HEK293 (cell line): ENCODE measurements around the gene AKAP12.
A peak's percentile ranks its signal among the peaks of the same experiment; 100 is the strongest.

Experiments
- CTCF ChIA-PET: fragments of 350-600 bp; formaldehyde crosslinking; extraction: SDS; loops from one replicate; lab custom pipeline; 2021; ENCODE audit warnings: antibody characterized with exemption; lab: Yijun Ruan, JAX
- POLR2A ChIA-PET: fragments of 300-600 bp; formaldehyde crosslinking; extraction: SDS; loops from one replicate; lab custom pipeline; 2020; ENCODE audit warnings: antibody characterized with exemption, inconsistent platforms; lab: Yijun Ruan, JAX
- H3K27ac ChIP-seq: fragments of 200-500 bp; sonication (Bioruptor generic); 2 replicates; pipeline ENCODE4 v1.5.1; 2014; ENCODE audit warnings: low read depth, low read length, control low read depth, inconsistent platforms; ENCODE audit errors: extremely low read depth
- H3K36me3 ChIP-seq, 2 experiments: fragments of 200-500 bp in 1 of 2; sonication (Bioruptor generic) in 1 of 2; 1 replicate in 1 of 2; 2 replicates in 1 of 2; pipeline ENCODE4 v1.5.1; 2014 to 2017; ENCODE audit warnings: inconsistent platforms in 2 of 2, low read length in 2 of 2; ENCODE audit not compliant: control insufficient read depth in 2 of 2, insufficient read depth in 1 of 2
- H3K4me1 ChIP-seq: fragments of 200-500 bp; sonication (Bioruptor generic); 2 replicates; pipeline ENCODE4 v1.5.1; 2014; ENCODE audit warnings: mild to moderate bottlenecking, low read length, inconsistent platforms; ENCODE audit not compliant: control insufficient read depth, insufficient read depth
- H3K4me3 ChIP-seq: 2 replicates; pipeline ENCODE4 v1.5.1; 2011; ENCODE audit warnings: low read depth, mild to moderate bottlenecking, control low read depth, low read length, moderate library complexity
- H3K9me3 ChIP-seq: fragments of 200-500 bp; sonication (Bioruptor generic); 2 replicates; pipeline ENCODE4 v1.5.1; 2014; ENCODE audit warnings: low read depth, low read length, inconsistent platforms; ENCODE audit not compliant: control insufficient read depth, insufficient read depth
- PRDM6 ChIP-seq: fragments of 450-650 bp; formaldehyde crosslinking; IDR thresholded peaks from 2 replicates; pipeline ENCODE4 v1.5.1; 2017; ENCODE audit warnings: missing biosample characterization, missing genetic modification characterization
- REPIN1 ChIP-seq: fragments of 450-650 bp; formaldehyde crosslinking; IDR thresholded peaks from 2 replicates; pipeline ENCODE4 v1.5.1; 2017; ENCODE audit warnings: missing biosample characterization, missing genetic modification characterization, low read depth
- SP2 ChIP-seq: fragments of 450-650 bp; formaldehyde crosslinking; IDR thresholded peaks from 2 replicates; pipeline ENCODE4 v1.5.1; 2016; ENCODE audit warnings: missing biosample characterization, missing genetic modification characterization
- ZBTB20 ChIP-seq: fragments of 450-650 bp; formaldehyde crosslinking; IDR thresholded peaks from 2 replicates; pipeline ENCODE4 v1.5.1; 2016; ENCODE audit warnings: missing biosample characterization, missing genetic modification characterization
- ZEB2 ChIP-seq: fragments of 450-650 bp; formaldehyde crosslinking; IDR thresholded peaks from 2 replicates; pipeline ENCODE4 v1.5.1; 2016; ENCODE audit warnings: missing biosample characterization, missing genetic modification characterization
- ZNF366 ChIP-seq: fragments of 450-650 bp; formaldehyde crosslinking; conservative IDR thresholded peaks from 2 replicates; pipeline ENCODE4 v1.5.1; 2016; ENCODE audit warnings: missing biosample characterization, missing genetic modification characterization
- ZNF513 ChIP-seq: fragments of 450-650 bp; IDR thresholded peaks from 2 replicates; pipeline ENCODE4 v1.5.1; 2018; ENCODE audit warnings: missing biosample characterization, missing genetic modification characterization
- ZNF549 ChIP-seq: fragments of 450-650 bp; IDR thresholded peaks from 2 replicates; pipeline ENCODE4 v1.5.1; 2018; ENCODE audit warnings: missing biosample characterization, missing genetic modification characterization, mild to moderate bottlenecking, inconsistent platforms, moderate library complexity
- ZNF747 ChIP-seq: fragments of 450-650 bp; formaldehyde crosslinking; IDR thresholded peaks from 2 replicates; pipeline ENCODE4 v1.5.1; 2016; ENCODE audit warnings: missing biosample characterization, missing genetic modification characterization
- ZNF777 ChIP-seq: fragments of 450-650 bp; formaldehyde crosslinking; IDR thresholded peaks from 2 replicates; pipeline ENCODE4 v1.5.1; 2017; ENCODE audit warnings: missing biosample characterization, missing genetic modification characterization, borderline replicate concordance
- ZNF792 ChIP-seq: fragments of 450-650 bp; formaldehyde crosslinking; IDR thresholded peaks from 2 replicates; pipeline ENCODE4 v1.5.1; 2016; ENCODE audit warnings: missing biosample characterization, missing genetic modification characterization
- TF ChIP-seq, protein P1 (sequence below): fragments of 450-650 bp; formaldehyde crosslinking; IDR thresholded peaks from 2 replicates; pipeline ENCODE4 v1.5.1; 2016; ENCODE audit warnings: missing biosample characterization, missing genetic modification characterization
- TF ChIP-seq, protein P2 (sequence below): fragments of 450-650 bp; formaldehyde crosslinking; IDR thresholded peaks from 2 replicates; pipeline ENCODE4 v1.5.1; 2016; ENCODE audit warnings: missing biosample characterization, missing genetic modification characterization
- TF ChIP-seq, protein P3 (sequence below): fragments of 450-650 bp; formaldehyde crosslinking; IDR thresholded peaks from 2 replicates; pipeline ENCODE4 v1.5.1; 2016; ENCODE audit warnings: missing biosample characterization, missing genetic modification characterization
- TF ChIP-seq, protein P4 (sequence below): fragments of 450-650 bp; formaldehyde crosslinking; IDR thresholded peaks from 2 replicates; pipeline ENCODE4 v1.5.1; 2017; ENCODE audit warnings: missing biosample characterization, missing genetic modification characterization
- TF ChIP-seq, protein P5 (sequence below): fragments of 450-650 bp; formaldehyde crosslinking; IDR thresholded peaks from 2 replicates; pipeline ENCODE4 v1.5.1; 2016; ENCODE audit warnings: missing biosample characterization, missing genetic modification characterization

AKAP12 gene

DNA sequence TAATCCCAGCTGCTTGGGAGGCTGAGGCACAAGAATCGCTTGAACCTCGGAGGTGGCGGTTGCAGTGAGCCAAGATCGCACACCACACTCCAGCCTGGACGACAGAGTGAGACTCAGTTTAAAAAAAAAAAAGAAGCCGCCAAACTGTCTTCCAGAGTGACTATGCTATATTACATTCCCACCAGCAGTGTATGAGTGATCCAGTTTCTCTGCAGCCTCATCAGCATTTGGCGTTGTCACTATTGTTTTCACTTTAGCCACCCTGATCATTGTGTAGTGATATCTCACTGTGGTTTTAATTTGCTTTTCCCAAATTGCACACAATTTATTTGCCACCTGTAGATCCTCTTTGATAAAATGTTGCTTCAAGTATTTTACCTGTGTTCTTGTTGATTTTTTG is 6.0 kb upstream of the AKAP12 start (continued):
- TF ChIP-seq, protein P1, sequence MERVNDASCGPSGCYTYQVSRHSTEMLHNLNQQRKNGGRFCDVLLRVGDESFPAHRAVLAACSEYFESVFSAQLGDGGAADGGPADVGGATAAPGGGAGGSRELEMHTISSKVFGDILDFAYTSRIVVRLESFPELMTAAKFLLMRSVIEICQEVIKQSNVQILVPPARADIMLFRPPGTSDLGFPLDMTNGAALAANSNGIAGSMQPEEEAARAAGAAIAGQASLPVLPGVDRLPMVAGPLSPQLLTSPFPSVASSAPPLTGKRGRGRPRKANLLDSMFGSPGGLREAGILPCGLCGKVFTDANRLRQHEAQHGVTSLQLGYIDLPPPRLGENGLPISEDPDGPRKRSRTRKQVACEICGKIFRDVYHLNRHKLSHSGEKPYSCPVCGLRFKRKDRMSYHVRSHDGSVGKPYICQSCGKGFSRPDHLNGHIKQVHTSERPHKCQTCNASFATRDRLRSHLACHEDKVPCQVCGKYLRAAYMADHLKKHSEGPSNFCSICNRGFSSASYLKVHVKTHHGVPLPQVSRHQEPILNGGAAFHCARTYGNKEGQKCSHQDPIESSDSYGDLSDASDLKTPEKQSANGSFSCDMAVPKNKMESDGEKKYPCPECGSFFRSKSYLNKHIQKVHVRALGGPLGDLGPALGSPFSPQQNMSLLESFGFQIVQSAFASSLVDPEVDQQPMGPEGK (tag by site-specific recombination) = no peak
- TF ChIP-seq, protein P2, sequence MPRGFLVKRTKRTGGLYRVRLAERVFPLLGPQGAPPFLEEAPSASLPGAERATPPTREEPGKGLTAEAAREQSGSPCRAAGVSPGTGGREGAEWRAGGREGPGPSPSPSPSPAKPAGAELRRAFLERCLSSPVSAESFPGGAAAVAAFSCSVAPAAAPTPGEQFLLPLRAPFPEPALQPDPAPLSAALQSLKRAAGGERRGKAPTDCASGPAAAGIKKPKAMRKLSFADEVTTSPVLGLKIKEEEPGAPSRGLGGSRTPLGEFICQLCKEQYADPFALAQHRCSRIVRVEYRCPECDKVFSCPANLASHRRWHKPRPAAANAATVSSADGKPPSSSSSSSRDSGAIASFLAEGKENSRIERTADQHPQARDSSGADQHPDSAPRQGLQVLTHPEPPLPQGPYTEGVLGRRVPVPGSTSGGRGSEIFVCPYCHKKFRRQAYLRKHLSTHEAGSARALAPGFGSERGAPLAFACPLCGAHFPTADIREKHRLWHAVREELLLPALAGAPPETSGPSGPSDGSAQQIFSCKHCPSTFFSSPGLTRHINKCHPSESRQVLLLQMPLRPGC (tag by site-specific recombination) = no peak
- TF ChIP-seq REPIN1 (tag by site-specific recombination) = no peak

DNA sequence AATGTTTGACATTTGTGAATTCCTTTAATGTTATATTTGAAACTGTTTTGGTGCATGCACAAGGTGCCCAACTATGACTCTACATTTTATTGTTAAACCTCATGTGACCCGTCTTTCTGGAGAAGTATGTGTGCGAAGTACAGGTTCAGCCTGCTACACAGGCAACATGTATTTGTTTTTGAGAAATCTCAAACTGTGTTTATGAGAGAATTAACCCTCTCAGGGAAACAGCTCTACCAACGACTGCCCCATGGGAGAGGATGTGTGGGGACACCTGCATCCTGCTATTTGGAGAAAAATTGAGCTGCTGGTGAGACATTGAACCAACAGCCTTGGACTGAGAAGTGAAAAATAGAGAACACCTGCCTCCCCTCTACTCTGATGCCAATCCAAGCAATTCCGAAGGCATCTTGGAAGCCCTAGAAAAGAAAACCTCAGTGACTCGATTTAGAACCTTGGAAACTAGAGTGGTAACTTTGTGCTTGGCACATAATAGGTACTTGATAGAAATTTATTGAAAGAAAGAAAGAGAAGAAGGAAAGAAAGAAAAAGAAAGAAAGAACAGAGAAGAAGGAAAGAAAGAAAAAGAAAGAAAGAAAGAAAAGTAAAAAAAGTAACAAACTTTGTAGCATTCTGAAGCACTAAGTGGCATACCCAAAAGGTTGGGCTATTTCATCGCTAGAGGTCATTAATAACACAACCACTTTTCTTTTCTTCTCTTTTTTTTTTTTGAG is 2.9 kb upstream of the AKAP12 start:
- POLR2A ChIA-PET = no interaction called here

GRCh38 chr6:151240036-151240685 is 394 bp downstream of the AKAP12 start:
- CTCF ChIA-PET = interaction anchor here (1.2 to 5.3 kb wide), 3 partner anchors 71 to 226 kb away, joined by 3 to 34 read pairs (median 5); no protein-coding TSS in a partner anchor
- Histone ChIP-seq H3K4me3 (peak overlapping the region; percentile 67), H3K36me3 (no peaks in the 10 kb centered on the region), H3K9me3 (no peaks in the 10 kb centered on the region), H3K27ac (peak overlapping the region; percentile 64; the same call in 1 of the 2 replicates), H3K4me1 (peaks cover 9% of the 10 kb centered on the region; the same call in 1 of the 2 replicates)
- POLR2A ChIA-PET = interaction anchor here (0.6 to 1.5 kb wide), 10 partner anchors 9 to 150 kb away, joined by 3 to 11 read pairs (median 4); no protein-coding TSS in a partner anchor
- TF ChIP-seq ZEB2 (tag by site-specific recombination) (peak; percentile 68), ZNF792 (tag by site-specific recombination) (no peak), ZNF513 (tag by site-specific recombination) (no peak), SP2 (peak; percentile 61), ZNF777 (tag by site-specific recombination) (no peak), PRDM6 (no peak)
- TF ChIP-seq, protein P3, sequence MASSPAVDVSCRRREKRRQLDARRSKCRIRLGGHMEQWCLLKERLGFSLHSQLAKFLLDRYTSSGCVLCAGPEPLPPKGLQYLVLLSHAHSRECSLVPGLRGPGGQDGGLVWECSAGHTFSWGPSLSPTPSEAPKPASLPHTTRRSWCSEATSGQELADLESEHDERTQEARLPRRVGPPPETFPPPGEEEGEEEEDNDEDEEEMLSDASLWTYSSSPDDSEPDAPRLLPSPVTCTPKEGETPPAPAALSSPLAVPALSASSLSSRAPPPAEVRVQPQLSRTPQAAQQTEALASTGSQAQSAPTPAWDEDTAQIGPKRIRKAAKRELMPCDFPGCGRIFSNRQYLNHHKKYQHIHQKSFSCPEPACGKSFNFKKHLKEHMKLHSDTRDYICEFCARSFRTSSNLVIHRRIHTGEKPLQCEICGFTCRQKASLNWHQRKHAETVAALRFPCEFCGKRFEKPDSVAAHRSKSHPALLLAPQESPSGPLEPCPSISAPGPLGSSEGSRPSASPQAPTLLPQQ (tag by site-specific recombination) = peak; percentile 30; the same call in 1 of the 2 replicates
- TF ChIP-seq, protein P4, sequence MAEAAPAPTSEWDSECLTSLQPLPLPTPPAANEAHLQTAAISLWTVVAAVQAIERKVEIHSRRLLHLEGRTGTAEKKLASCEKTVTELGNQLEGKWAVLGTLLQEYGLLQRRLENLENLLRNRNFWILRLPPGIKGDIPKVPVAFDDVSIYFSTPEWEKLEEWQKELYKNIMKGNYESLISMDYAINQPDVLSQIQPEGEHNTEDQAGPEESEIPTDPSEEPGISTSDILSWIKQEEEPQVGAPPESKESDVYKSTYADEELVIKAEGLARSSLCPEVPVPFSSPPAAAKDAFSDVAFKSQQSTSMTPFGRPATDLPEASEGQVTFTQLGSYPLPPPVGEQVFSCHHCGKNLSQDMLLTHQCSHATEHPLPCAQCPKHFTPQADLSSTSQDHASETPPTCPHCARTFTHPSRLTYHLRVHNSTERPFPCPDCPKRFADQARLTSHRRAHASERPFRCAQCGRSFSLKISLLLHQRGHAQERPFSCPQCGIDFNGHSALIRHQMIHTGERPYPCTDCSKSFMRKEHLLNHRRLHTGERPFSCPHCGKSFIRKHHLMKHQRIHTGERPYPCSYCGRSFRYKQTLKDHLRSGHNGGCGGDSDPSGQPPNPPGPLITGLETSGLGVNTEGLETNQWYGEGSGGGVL (tag by site-specific recombination) = 0 out of 2 replicates have a peak, but pooled peaks have one; percentile 12

More for the DNA sequence above, 2.9 kb upstream of the AKAP12 start:
- Histone ChIP-seq H3K36me3 (no peaks in the 10 kb centered on the region), H3K27ac (no peak overlapping the region), H3K4me1 (0 out of 2 replicates have a peak, but pooled peaks cover 4% of the 10 kb centered on the region), H3K9me3 (no peaks in the 10 kb centered on the region), H3K4me3 (no peak overlapping the region)
- TF ChIP-seq ZNF366 (tag by site-specific recombination) (peak; percentile 58; the same call in 1 of the 2 replicates), ZNF747 (tag by site-specific recombination) (no peak), ZNF549 (tag by site-specific recombination) (no peak), ZBTB20 (peak; percentile 34; the same call in 1 of the 2 replicates)
- TF ChIP-seq, protein P5, sequence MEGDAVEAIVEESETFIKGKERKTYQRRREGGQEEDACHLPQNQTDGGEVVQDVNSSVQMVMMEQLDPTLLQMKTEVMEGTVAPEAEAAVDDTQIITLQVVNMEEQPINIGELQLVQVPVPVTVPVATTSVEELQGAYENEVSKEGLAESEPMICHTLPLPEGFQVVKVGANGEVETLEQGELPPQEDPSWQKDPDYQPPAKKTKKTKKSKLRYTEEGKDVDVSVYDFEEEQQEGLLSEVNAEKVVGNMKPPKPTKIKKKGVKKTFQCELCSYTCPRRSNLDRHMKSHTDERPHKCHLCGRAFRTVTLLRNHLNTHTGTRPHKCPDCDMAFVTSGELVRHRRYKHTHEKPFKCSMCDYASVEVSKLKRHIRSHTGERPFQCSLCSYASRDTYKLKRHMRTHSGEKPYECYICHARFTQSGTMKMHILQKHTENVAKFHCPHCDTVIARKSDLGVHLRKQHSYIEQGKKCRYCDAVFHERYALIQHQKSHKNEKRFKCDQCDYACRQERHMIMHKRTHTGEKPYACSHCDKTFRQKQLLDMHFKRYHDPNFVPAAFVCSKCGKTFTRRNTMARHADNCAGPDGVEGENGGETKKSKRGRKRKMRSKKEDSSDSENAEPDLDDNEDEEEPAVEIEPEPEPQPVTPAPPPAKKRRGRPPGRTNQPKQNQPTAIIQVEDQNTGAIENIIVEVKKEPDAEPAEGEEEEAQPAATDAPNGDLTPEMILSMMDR (tag by site-specific recombination) = no peak
- CTCF ChIA-PET = no interaction called here
